Epithelial cell of esophagus (primary cell): Measurements from ENCODE around the gene IL17RD.

Experiments
- DNase-seq: peaks from one replicate; pipeline ENCODE4 v3.0.0; 2010; ENCODE audit warnings: low read depth
- H3K4me3 ChIP-seq: 2 replicates; pipeline ENCODE4 v1.5.1; 2011; ENCODE audit warnings: mild to moderate bottlenecking, low read length, control low read depth
- CTCF ChIP-seq: IDR thresholded peaks from 2 replicates; pipeline ENCODE4 v1.5.1; 2011; ENCODE audit warnings: low read depth, mild to moderate bottlenecking, low read length, control low read depth, inconsistent platforms; ENCODE audit not compliant: insufficient read depth; ENCODE audit errors: missing control alignments

IL17RD gene

GRCh38 chr3:57094575-57094974 is 70.6 kb downstream of the IL17RD start:
- DNase-seq: no peak
- no peak for TF ChIP-seq CTCF
- no peak overlapping the region for H3K4me3 ChIP-seq

- H3K4me3 ChIP-seq: no peak overlapping the region
- no peak for TF ChIP-seq CTCF
- DNase-seq: no peak
Observed at GRCh38 chr3:57093971-57094535, 71.1 kb downstream of the IL17RD start.

- H3K4me3 ChIP-seq: no peak overlapping the region
- no peak for DNase-seq
- no peak for TF ChIP-seq CTCF
Observed at GRCh38 chr3:57093489-57093888, 71.7 kb downstream of the IL17RD start.

GRCh38 chr3:57091521-57092273 is 73.5 kb downstream of the IL17RD start:
- DNase-seq: no peak
- H3K4me3 ChIP-seq: no peak overlapping the region

GRCh38 chr3:57089043-57089442 is 76.1 kb downstream of the IL17RD start:
- no peak overlapping the region for H3K4me3 ChIP-seq
- DNase-seq: no peak
- TF ChIP-seq CTCF: no peak

More at GRCh38 chr3:57091521-57092273, 73.5 kb downstream of the IL17RD start:
- TF ChIP-seq CTCF: no peak

- H3K4me3 ChIP-seq: no peak overlapping the region
- TF ChIP-seq CTCF: no peak
- DNase-seq: no peak
Observed at GRCh38 chr3:57088503-57088902, 76.7 kb downstream of the IL17RD start.
